Large intestine (tissue), 3 donors: ENCODE measurements around the gene LAMTOR2. TPM values are rescaled to one million over a fixed set of nuclear protein-coding genes. Genes with fewer than 3 reads are reported as not detected.

Experiments used
- DNase-seq, 2 donors: peaks; one replicate each; pipeline versions ENCODE4 v3.0.0 to v3.0.0-alpha.2; 2013
- H3K27ac ChIP-seq: one replicate; pipeline ENCODE4 v1.5.1; 2013; ENCODE audit warnings: low read length
- H3K27me3 ChIP-seq: 2 replicates; pipeline ENCODE4 v1.6.1; 2013; ENCODE audit warnings: low read length; ENCODE audit not compliant: control insufficient read depth, insufficient read depth
- H3K36me3 ChIP-seq: 2 replicates; pipeline ENCODE4 v1.6.1; 2013; ENCODE audit warnings: low read length; ENCODE audit not compliant: control insufficient read depth, insufficient read depth
- H3K4me1 ChIP-seq: one replicate; pipeline ENCODE4 v1.6.1; 2013; ENCODE audit warnings: low read length; ENCODE audit not compliant: control insufficient read depth, insufficient read depth
- H3K4me3 ChIP-seq: one replicate; pipeline ENCODE4 v1.5.1; 2013; ENCODE audit warnings: low read length
- H3K9me3 ChIP-seq: one replicate; pipeline ENCODE4 v1.6.1; 2013; ENCODE audit warnings: mild to moderate bottlenecking, low read depth, low read length, moderate library complexity; ENCODE audit not compliant: control insufficient read depth
- WGBS: methylation state at CpG from one replicate; pipeline ENCODE4 v1.1.5; 2013; ENCODE audit warnings: low lambda C conversion rate; ENCODE audit not compliant: insufficient coverage; 5-methylcytosine and 5-hydroxymethylcytosine counted together
- polyA plus RNA-seq: library from polyadenylated mRNA; unstranded; fragments of 120-200 nt; gene quantifications from one replicate; pipeline ENCODE4 v1.2.1, GENCODE V29; 2013

Gene LAMTOR2
- polyA plus RNA-seq, 1 donor, result 64.0 TPM

DNA sequence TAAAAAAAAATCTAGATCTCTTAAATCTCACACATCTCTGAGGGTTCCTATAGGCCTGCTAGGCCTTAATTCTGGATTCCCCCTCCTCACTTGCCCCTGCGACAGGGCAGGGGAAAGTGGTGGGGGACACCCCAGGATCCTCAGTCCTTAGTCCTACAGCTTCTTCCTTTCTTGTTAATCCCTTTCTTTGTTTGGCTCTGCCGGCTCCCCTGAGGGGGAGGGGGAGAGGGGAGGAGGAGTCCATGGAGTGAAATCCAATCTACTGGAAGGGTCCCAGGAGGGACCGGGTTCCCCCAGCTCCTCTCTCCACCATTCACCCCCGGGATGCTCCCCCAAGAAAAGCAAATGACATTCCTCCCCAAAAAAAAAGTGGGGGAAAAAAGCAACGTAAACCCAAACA, 19.2 kb downstream of the LAMTOR2 start:
- Histone ChIP-seq H3K4me1 (peaks cover 18% of the 10 kb centered on the region), H3K36me3 (peaks cover 49% of the 10 kb centered on the region), H3K27me3 (no peaks in the 10 kb centered on the region), H3K27ac (no peak overlapping the region), H3K4me3 (no peak overlapping the region), H3K9me3 (peaks cover 8% of the 10 kb centered on the region)
- no peak for DNase-seq
- 100% methylated on average over 1 of the region's 5 CpGs for WGBS

- H3K27ac ChIP-seq, result no peak overlapping the region
- no peaks in the 10 kb centered on the region for H3K27me3 ChIP-seq
- no peak overlapping the region for H3K4me3 ChIP-seq
- no CpG with 5 or more reads among the region's 8 CpGs for WGBS
- H3K9me3 ChIP-seq, result peaks cover 8% of the 10 kb centered on the region
- no peak for DNase-seq
- peaks cover 44% of the 10 kb centered on the region for H3K36me3 ChIP-seq
- H3K4me1 ChIP-seq, result peaks cover 18% of the 10 kb centered on the region
Observed at GRCh38 chr1:156074661-156075060, 20.1 kb downstream of the LAMTOR2 start.

DNA sequence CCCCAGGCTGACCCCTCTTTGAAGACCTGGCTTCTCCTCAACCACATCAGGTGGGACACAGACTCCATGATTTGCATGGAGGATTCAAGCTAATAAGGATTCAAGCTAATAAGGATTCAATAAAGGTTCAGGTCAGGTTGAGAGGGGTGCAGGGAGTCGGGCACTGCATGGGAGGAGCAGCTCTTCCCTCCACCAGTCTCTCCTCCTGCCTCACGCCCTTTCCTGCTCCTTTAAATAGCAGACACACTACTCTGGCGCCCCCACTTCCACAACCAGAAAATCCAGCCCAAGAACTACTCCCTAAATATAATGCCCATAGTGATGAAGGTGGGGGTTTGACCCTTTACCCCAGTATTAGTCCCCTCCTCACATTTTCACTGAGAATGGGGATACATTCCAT, 20.6 kb downstream of the LAMTOR2 start:
- H3K27ac ChIP-seq, result no peak overlapping the region
- peaks cover 39% of the 10 kb centered on the region for H3K36me3 ChIP-seq
- no peak for DNase-seq
- no peaks in the 10 kb centered on the region for H3K27me3 ChIP-seq
- peaks cover 8% of the 10 kb centered on the region for H3K9me3 ChIP-seq
- WGBS, result no CpG with 5 or more reads among the region's 3 CpGs
- no peak overlapping the region for H3K4me3 ChIP-seq
- H3K4me1 ChIP-seq, result peaks cover 18% of the 10 kb centered on the region

GRCh38 chr1:156075775-156076204, 21.2 kb downstream of the LAMTOR2 start:
- DNase-seq, result no peak
- 88% methylated on average over 1 of the region's 4 CpGs for WGBS
- Histone ChIP-seq H3K27me3 (no peaks in the 10 kb centered on the region), H3K4me3 (no peak overlapping the region), H3K27ac (no peak overlapping the region), H3K36me3 (peaks cover 33% of the 10 kb centered on the region), H3K4me1 (peaks cover 18% of the 10 kb centered on the region), H3K9me3 (peaks cover 8% of the 10 kb centered on the region)

DNA sequence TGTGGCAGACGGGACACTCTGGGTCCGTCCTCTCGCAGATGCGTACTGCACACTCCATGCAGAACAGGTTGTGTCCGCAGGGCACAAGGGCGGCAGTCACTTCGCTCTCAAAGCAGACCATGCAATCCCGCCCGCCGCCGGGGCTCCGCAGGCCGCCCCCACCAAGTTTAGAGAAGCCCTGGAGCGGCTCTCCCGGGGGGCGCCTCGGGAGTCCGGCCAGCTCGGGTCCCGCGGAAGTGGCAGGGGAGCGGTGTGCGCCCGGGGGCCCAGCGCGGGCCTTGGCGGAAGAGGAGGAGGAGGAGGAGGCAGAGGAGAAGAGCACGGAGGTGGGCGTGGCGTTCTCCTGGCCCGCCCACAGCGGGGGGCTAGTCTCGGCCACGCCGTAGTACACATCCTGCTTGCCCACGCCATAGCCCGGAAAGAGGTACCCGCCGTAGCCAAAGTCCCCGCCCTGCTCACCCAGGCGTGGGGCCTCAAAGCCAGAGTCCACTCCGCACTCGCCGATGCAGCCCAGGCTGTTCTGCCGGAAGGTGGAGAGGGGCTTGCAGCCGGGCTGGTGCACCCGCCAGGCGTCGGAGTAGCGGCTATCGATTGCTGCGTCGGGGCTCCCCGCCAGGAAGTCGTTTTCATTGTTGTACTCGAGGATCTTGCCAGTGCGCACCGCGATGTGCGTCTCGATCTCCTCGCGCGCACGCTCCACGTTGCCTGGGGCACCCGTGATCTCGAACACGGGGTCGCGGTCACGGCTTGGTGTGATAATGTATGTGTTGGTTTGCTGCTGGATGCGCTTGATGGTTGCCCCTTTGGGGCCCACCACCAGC, 22.2 kb downstream of the LAMTOR2 start:
- no CpG with 5 or more reads among the region's 73 CpGs for WGBS
- Histone ChIP-seq H3K4me1 (peaks cover 22% of the 10 kb centered on the region), H3K27ac (no peak overlapping the region), H3K27me3 (no peaks in the 10 kb centered on the region), H3K9me3 (peaks cover 8% of the 10 kb centered on the region), H3K36me3 (peaks cover 30% of the 10 kb centered on the region), H3K4me3 (peak overlapping the region; percentile 42)
- peak; percentile 54 to 74 for DNase-seq

GRCh38 chr1:156077430-156077760, 22.8 kb downstream of the LAMTOR2 start:
- Histone ChIP-seq H3K27ac (no peak overlapping the region), H3K9me3 (peaks cover 11% of the 10 kb centered on the region), H3K27me3 (no peaks in the 10 kb centered on the region), H3K36me3 (peaks cover 27% of the 10 kb centered on the region), H3K4me3 (peak overlapping the region; percentile 42), H3K4me1 (peaks cover 22% of the 10 kb centered on the region)
- WGBS, result no CpG with 5 or more reads among the region's 19 CpGs
- DNase-seq, result no peak

- 80% methylated on average over 1 of the region's 5 CpGs for WGBS
Observed at GRCh38 chr1:156078728-156079127, 24.1 kb downstream of the LAMTOR2 start.

DNA sequence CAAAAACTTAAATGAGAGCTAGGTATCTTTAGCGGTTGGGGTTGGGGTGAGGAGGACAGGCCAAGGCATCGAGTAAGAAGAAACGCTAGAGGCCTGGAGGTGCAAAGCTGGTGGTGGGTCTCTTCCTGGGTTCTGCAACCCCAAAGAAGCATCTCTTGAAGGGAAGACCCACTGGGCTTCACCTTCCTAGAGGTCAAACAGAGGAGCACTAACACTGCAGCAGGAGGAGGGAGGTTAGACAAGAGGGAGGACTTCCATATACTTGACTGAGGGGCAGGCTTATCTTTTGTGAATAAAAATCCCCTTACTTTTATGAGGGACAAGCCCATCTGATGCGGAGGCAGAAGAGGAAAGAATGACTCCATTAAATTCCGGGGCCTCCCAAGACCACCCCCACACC, 25.2 kb downstream of the LAMTOR2 start:
- Histone ChIP-seq H3K27me3 (no peaks in the 10 kb centered on the region), H3K27ac (no peak overlapping the region), H3K4me3 (peak overlapping the region; percentile 61), H3K4me1 (peaks cover 26% of the 10 kb centered on the region), H3K9me3 (peaks cover 11% of the 10 kb centered on the region), H3K36me3 (peaks cover 15% of the 10 kb centered on the region)
- no peak for DNase-seq
- WGBS, result 85% methylated on average over 2 of the region's 5 CpGs

More at GRCh38 chr1:156078728-156079127, 24.1 kb downstream of the LAMTOR2 start:
- Histone ChIP-seq H3K27ac (no peak overlapping the region), H3K36me3 (peaks cover 18% of the 10 kb centered on the region), H3K27me3 (no peaks in the 10 kb centered on the region), H3K4me3 (no peak overlapping the region), H3K4me1 (peaks cover 25% of the 10 kb centered on the region), H3K9me3 (peaks cover 11% of the 10 kb centered on the region)
- no peak for DNase-seq

DNA sequence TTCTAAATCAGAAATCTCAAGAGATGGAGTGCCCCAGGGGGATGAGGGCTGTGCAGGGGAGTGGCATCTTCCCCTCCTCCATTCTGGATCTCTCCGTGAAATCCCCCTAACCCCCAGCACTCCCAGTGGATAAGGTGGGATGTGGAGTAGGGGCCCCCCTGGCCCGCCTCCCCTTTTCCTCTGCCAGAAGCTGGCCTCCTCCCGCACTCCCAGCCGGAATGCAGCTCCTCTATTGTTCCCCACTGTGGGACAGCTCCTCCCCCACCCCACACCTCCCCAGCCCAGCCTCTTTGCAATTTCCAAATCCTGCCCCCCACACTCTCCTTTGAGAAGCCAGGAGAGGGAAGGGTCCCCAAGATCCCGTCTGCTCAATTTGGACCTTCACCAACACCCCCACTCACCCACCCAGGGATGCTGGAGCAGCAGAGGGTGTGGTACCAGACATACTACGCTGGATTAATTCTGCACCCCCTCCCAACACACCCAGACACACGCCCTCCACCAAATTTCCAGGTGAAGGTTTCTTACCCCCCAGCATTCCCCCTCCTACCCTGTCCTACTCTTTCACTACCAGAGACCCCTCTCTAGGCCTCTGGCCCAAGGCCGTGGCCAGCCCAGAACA, 25.8 kb downstream of the LAMTOR2 start:
- Histone ChIP-seq H3K27ac (peak overlapping the region; percentile 3), H3K27me3 (no peaks in the 10 kb centered on the region), H3K4me3 (peak overlapping the region; percentile 61), H3K9me3 (peaks cover 11% of the 10 kb centered on the region), H3K36me3 (peaks cover 12% of the 10 kb centered on the region), H3K4me1 (peaks cover 23% of the 10 kb centered on the region)
- no peak for DNase-seq
- WGBS, result no CpG with 5 or more reads among the region's 8 CpGs

- Histone ChIP-seq H3K27me3 (no peaks in the 10 kb centered on the region), H3K36me3 (peaks cover 11% of the 10 kb centered on the region), H3K4me1 (peaks cover 20% of the 10 kb centered on the region), H3K4me3 (peak overlapping the region; percentile 61), H3K9me3 (peaks cover 11% of the 10 kb centered on the region), H3K27ac (no peak overlapping the region)
- no peak for DNase-seq
- no CpG with 5 or more reads among the region's 4 CpGs for WGBS
Observed at GRCh38 chr1:156080863-156081179, 26.2 kb downstream of the LAMTOR2 start.
